ENCODE results near the gene TPD52L2.

Gene TPD52L2

GRCh38 chr20:63881451-63882226 is 16.6 kb downstream of the TPD52L2 start:
- DNase-seq: no peak

GRCh38 chr20:63882257-63883200 is 17.5 kb downstream of the TPD52L2 start:
- no peak for DNase-seq

- DNase-seq: no peak
Measured at GRCh38 chr20:63883201-63883593, 18.1 kb downstream of the TPD52L2 start.

GRCh38 chr20:63884506-63885263 is 19.6 kb downstream of the TPD52L2 start:
- no peak for DNase-seq

- DNase-seq: no peak
Measured at GRCh38 chr20:63885264-63886053, 20.4 kb downstream of the TPD52L2 start.

- no peak for DNase-seq
Measured at GRCh38 chr20:63886054-63886419, 21.0 kb downstream of the TPD52L2 start.

- DNase-seq: no peak
Measured at GRCh38 chr20:63886921-63887320, 21.9 kb downstream of the TPD52L2 start.

GRCh38 chr20:63889241-63890200 is 24.5 kb downstream of the TPD52L2 start:
- DNase-seq: no peak

GRCh38 chr20:63890201-63890576 is 25.1 kb downstream of the TPD52L2 start:
- no peak for DNase-seq

- DNase-seq: peak; percentile 63
Measured at GRCh38 chr20:63890616-63891015, 25.5 kb downstream of the TPD52L2 start.

GRCh38 chr20:63891061-63892002 is 26.3 kb downstream of the TPD52L2 start:
- DNase-seq: peak; percentile 55

- no peak for DNase-seq
Measured at GRCh38 chr20:63892402-63892801, 27.3 kb downstream of the TPD52L2 start.

- no peak for DNase-seq
Measured at GRCh38 chr20:63893999-63894357, 28.9 kb downstream of the TPD52L2 start.

- peak; percentile 90 for DNase-seq
Measured at GRCh38 chr20:63894358-63895201, 29.5 kb downstream of the TPD52L2 start, which contains the start of gene DNAJC5. Gene DNAJC5, plus strand, starts transcription at chr20:63895126. Its CDS starts 33,220 bp downstream, at chr20:63928346.

GRCh38 chr20:63895202-63895951 is 30.3 kb downstream of the TPD52L2 start:
- peak; percentile 41 for DNase-seq

- DNase-seq: peak; percentile 61
Measured at GRCh38 chr20:63895952-63896263, 30.8 kb downstream of the TPD52L2 start.

- peak; percentile 78 for DNase-seq
Measured at GRCh38 chr20:63896264-63897105, 31.4 kb downstream of the TPD52L2 start.

All from DMS79 treated with DMSO at 0.1 percent for 48 hours (cell line).